ENCODE measurements around the gene ZNF701.
"Not testable (repeated sequence)": the region's sequence is repeated elsewhere in the genome, so short reads cannot be mapped to it uniquely, and the experiment has no call there.

The ZNF701 gene

DNA sequence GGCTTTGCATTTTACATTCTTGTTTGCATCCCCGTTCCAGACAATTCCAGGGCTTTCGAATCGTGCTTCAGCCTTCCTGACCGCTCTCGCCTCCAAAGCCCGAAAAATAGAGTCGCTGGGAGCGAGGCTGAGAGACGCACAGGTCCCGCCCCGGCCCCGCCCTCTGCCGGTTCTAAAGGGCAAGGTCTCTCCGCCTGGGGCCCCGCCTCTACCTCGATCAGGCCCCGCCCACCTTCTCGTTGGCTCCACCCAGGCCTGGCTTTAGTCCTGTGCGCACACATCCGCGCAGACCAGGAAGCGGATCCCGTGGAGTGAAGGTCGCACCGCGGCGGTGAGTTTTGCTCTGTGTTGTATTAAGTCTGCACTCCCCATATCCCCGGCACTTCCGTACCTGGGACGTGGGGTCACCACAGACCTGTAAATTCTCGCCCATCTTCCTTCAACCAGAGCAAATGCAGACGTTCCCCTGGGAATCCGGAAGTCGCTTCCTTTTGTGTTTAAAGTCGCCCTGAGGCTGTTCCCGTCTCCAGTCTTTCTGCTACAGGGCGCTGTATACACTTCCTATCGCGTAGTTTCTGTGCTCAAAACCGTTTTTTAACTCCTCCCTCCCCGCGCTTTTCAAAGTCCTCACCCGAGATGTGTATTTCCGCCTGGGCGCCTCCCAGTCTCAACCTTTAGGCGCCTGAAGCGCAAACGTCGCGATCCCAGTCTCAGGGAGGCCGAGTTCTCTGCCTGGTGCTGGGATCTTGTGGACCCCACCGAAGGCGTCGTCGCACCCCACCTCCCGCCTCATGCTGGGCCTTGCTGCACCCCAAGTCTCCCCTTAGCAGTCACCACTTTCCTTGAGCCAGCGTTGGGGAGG, at the start of gene ZNF701:
Gene ZNF701, plus strand, starts transcription at position 288 of the 862 bp plus-strand sequence. CDS start 3,861 bp downstream, outside the sequence.
- peak; percentile 91 for DNase-seq

GRCh38 chr19:52522551-52522950, 47.5 kb upstream of the ZNF701 start:
- no peak for DNase-seq

GRCh38 chr19:52524086-52524485, 46.0 kb upstream of the ZNF701 start:
- DNase-seq: no peak

DNA sequence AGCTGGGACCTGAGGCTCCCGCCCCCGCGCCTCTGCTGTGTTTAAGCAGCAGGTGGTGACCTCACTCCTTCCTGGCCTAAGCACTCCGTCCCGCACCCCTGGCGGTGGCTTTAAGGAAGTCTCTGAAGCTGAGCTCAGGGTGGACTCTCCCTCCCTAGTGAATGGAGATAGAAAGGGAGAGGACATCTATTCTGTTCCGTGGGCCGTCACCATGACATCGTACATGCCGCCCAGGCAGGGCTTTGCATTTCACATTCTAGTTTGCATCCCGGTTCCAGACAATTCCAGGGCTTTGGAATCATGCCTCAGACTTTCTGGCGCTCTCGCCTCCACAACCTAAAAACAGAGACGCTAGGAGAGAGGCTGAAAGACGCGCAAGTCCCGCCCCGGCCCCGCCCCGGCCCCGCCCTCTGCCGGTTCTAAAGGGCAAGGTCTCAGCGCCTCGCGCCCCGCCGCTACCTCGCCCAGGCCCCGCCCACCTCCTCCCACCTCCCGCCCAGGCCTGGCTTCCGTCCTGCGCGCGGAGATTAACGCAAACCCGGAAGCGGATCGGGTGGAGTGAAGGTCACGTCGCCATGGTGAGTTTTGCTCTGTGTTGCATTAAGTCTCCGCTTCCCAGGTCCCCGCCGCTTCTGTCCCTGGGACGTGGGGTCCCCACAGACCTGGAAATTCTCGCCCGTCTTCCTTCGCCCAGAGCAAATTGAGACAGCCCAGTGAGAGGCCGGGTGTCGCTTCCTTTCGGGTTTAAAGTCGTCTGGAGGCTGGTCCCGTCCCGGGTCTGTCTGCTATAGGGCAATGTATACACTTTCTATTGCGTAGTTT, 42.7 kb upstream of the ZNF701 start, which contains the start of gene ZNF808:
Gene ZNF808, plus strand, starts transcription at position 535 of the 822 bp plus-strand sequence. CDS start 15,617 bp downstream, outside the sequence.
- peak; percentile 88 for DNase-seq

DNA sequence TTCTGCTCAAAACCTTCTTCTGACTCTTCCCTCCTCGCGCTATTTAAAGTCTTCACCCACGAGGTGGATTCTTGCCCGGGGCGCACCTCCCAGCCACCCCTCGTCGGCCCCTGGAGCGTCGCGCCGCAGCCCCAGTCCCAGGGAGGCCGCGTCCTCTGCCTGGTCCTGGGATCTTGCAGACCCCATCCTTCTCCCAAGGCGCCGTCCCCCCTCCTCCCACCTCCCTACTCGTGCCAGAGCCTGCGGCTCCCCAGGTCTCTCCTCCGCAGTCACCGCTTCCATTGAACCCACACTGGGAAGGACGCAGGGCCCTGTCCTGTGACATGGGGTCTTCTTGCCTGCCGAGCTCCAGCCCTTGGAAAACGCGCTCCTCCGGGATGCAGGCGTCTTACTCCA, 42.1 kb upstream of the ZNF701 start:
- DNase-seq: no peak

DNA sequence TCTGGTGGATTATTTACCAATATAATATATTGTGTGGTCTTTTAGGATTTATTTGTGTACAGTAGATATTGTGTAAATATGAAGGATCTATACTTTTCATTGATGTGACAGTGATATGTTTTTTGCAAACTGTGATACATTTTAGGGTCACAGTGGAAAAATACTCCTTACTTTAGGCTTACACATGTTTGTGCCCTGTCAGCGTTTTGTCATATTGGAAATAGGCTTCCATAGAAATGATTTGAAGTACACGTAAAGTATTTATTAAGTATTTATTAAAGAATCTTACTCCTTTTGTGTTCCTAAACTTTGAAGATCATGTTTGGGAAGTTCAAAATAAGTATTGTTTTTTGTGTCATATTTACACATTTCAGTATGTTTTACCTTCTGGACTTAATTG, 37.6 kb upstream of the ZNF701 start:
- DNase-seq: no peak

- no peak for DNase-seq
Measured at GRCh38 chr19:52533901-52534300, 36.2 kb upstream of the ZNF701 start.

- not testable (repeated sequence) for DNase-seq
Measured at GRCh38 chr19:52535385-52535770, 34.7 kb upstream of the ZNF701 start.

DNA sequence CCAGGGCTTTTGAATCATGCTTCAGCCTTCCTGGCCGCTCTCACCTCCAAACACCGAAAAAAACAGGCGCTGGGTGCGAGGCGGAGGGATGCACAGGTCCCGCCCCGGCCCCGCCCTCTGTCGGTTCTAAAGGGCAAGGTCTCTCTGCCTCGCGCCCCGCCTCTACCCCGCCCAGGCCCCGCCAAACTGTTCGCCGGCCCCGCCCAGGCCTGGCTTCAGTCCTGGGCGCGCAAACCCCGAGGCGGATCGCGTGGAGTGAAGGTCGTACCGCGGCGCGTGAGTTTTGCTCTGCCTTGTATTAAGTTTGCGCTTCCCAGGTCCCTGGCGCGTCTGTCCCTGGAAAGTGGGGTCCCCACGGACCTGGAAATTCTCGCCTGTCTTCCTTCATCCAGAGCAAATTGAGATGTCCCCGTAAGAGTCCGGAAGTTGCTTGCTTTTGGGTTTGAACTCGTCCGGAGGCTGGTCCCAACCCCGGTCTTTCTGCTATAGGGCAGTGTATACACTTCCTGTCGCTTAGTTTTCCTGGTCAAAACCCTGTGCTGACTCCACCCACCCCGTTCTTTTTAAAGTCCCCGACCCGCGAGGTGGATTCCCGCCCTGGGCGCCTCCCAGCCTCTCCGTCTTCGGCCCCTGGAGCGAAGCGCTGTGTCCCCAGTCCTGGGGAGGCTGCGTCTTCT, 34.2 kb upstream of the ZNF701 start:
- no peak for DNase-seq

- DNase-seq: no peak
Measured at GRCh38 chr19:52536448-52536800, 33.7 kb upstream of the ZNF701 start.

DNA sequence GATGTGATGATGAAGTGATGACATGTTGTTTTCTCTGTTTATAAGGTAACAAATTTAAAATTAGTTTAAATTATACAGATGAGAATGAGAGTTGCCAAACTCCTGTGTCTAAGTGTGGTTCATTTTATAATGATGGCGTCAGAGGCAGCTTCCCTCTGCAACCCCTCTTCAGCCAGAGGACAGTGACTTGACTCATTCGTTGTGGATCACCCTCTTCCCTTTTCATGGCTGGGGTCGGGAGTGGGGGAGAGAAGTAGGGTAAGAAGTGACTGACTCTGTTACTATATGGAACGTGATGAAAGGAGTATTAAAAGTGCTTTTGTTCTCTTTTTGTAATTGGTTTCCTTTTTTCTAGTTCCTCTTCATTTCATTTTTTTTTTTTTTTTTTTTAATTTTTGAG, 31.3 kb upstream of the ZNF701 start:
- not testable (repeated sequence) for DNase-seq

DNA sequence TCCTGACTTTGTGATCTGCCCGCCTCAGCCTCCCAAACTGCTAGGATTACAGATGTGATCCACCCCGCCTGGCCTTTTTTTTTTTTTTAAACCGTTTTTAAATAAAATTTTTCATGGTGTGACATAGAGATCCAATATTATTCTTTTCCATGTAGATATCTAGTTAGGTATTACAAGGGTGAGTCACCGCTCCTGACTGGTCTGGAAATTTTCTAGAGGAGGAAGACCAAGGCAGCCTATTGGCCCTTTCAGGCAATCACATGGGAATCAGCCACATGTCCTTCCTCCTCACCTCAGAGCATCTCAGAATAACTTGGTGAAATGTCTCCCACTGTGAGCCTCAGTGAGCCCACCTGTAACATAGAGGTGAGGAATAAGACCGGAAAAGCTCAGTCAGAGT, 28.9 kb upstream of the ZNF701 start:
- DNase-seq: not testable (repeated sequence)

DNA sequence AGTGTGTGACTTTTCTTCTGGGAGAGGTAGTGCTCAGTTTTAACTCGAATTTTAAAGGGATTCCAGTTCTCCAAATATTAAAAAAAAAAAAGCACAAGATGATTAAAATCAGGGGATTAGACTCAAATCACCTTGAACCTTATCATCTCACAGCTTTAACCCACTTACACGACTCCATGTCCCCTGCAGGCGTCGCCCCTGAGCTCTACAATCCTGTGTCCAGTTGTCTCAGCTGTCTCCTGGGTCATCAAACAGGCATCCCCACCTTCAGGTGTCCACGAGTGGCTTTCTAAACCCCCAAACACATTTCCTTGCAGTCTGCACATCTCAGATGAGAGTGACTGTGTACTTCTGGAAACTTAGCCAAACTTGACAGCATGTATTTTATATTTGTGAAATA, 28.5 kb upstream of the ZNF701 start:
- no peak for DNase-seq

- not testable (repeated sequence) for DNase-seq
Measured at GRCh38 chr19:52542541-52542940, 27.5 kb upstream of the ZNF701 start.

DNA sequence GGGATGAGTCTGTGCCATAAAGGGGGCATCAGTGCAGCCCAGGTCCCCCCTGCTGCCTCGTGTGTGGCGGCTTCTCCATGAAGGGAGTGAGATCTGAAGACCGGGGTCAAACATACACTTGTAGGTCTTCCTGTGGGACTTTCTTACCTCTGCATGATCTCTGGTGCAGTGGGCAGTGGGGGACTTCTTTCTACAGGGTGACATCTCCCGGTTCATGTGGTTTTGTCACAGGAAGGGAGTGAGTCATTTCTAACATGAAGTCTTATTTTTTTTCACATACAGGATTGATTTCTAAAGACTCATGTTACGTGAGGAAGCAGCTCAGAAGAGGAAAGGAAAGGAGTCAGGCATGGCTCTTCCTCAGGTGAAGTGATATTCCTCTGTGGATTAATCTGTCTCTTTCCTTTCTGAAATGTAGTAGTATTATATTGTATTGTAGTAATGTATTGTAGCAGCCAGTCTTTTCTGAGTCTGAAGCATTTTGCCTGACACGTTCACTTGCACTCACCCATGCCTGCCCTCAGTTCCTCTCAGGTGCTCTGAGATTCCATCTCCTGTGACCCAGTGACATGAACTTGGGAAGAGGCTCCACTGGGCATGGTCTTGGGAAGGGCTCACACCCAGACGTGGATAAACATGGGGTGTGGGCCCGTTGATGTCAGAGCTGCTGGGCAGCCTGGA, 27.0 kb upstream of the ZNF701 start:
- DNase-seq: no peak

DNA sequence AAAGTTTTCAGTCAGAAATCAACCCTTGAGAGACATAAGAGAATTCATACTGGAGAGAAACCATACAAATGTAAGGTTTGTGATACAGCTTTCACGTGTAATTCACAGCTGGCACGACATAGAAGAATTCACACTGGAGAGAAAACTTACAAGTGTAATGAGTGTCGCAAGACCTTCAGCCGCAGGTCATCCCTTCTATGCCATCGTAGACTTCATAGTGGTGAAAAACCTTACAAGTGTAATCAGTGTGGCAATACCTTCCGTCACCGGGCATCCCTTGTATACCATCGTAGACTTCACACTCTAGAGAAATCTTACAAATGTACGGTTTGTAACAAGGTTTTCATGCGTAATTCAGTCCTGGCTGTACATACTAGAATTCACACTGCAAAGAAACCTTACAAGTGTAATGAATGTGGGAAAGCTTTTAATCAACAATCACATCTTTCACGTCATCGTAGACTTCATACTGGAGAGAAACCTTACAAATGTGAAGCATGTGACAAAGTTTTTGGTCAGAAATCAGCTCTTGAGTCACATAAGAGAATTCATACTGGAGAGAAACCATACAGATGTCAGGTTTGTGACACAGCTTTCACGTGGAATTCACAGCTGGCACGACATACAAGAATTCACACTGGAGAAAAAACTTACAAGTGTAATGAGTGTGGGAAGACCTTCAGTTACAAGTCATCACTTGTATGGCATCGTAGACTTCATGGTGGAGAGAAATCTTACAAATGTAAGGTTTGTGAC, 15.7 kb upstream of the ZNF701 start:
- no peak for DNase-seq

GRCh38 chr19:52557231-52557995, 12.7 kb upstream of the ZNF701 start:
- no peak for DNase-seq

DNA sequence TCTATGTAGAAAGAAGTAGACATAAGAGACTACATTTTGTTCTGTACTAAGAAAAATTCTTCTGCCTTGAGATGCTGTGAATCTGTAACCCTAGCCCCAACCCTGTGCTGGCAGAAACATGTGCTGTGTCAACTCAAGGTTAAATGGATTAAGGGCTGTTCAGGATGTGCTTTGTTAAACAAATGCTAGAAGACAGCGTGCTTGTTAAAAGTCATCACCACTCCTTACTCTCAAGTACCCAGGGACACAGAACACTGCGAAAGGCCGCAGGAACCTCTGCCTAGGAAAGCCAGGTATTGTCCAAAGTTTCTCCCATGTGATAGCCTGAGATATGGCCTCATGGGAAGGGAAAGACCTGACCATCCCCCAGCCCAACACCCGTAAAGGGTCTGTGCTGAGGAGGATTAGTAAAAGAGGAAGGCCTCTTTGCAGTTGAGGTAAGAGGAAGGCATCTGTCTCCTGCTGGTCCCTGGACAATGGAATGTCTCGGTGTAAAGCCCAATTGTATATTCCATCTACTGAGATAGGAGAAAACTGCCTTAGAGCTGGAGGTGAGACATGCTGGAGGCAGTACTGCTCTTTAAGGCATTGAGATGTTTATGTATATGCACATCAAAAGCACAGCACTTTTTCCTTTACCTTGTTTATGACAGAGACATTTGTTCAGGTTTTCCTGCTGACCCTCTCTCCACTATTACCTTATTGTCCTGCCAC, 11.2 kb upstream of the ZNF701 start:
- DNase-seq: not testable (repeated sequence)

GRCh38 chr19:52561611-52562010, 8.5 kb upstream of the ZNF701 start:
- DNase-seq: not testable (repeated sequence)

GRCh38 chr19:52566121-52566520, 4.0 kb upstream of the ZNF701 start:
- DNase-seq: no peak
